HFFc6 (cell line): ENCODE measurements around the gene ADAM12. TPM values are rescaled to one million over a fixed set of nuclear protein-coding genes. Genes with fewer than 3 reads are reported as not detected.
A peak's percentile ranks its signal among the peaks of the same experiment; 100 is the strongest.

Experiments
- DNase-seq: peaks from one replicate; pipeline ENCODE4 v3.0.0-alpha.2; 2018
- H3K27ac Mint-ChIP-seq: 2 replicates; pipeline ENCODE4 v1.8.0; 2020; ENCODE audit warnings: mild to moderate bottlenecking, mixed read lengths
- H3K27me3 Mint-ChIP-seq: 2 replicates; pipeline ENCODE4 v1.8.0; 2021; ENCODE audit warnings: mild to moderate bottlenecking, moderate library complexity, mixed read lengths; ENCODE audit not compliant: insufficient read depth
- H3K36me3 Mint-ChIP-seq: 2 replicates; pipeline ENCODE4 v1.8.0; 2021; ENCODE audit warnings: low read depth, mixed read lengths
- H3K4me1 Mint-ChIP-seq: 2 replicates; pipeline ENCODE4 v1.8.0; 2020; ENCODE audit warnings: low read depth, mixed read lengths
- H3K4me3 Mint-ChIP-seq: 2 replicates; pipeline ENCODE4 v1.8.0; 2020; ENCODE audit warnings: mild to moderate bottlenecking, moderate library complexity, mixed read lengths
- H3K9me3 Mint-ChIP-seq: 2 replicates; pipeline ENCODE4 v1.8.0; 2020; ENCODE audit warnings: mild to moderate bottlenecking, mixed read lengths
- total RNA-seq, 6 experiments: library from RNA; stranded (reverse); fragmentation: NEBNext Ultra II Directional; extraction: Animal tissue kit (Norgen Biotek cat#: 25700); gene quantifications; 2 replicates in 1 of 6; 3 replicates in 5 of 6; pipeline ENCODE4 v1.2.3, GENCODE V29; 2021
- TF ChIP-seq, protein P1 (sequence below): fragments of 200-600 bp; sonication (generic); IDR thresholded peaks from 2 replicates; pipeline ENCODE4 v1.5.0; 2021; ENCODE audit warnings: antibody characterized with exemption, mild to moderate bottlenecking

The ADAM12 gene
- total RNA-seq, 6 experiments from 2014 or later = 7.5 to 12.5 (median 11.5) TPM

- peaks cover 21% of the 10 kb centered on the region for H3K4me1 Mint-ChIP-seq
- H3K36me3 Mint-ChIP-seq = peaks cover 6% of the 10 kb centered on the region; the same call in 1 of the 2 replicates
- H3K9me3 Mint-ChIP-seq = no peaks in the 10 kb centered on the region
- no peaks in the 10 kb centered on the region for H3K27me3 Mint-ChIP-seq
- H3K27ac Mint-ChIP-seq = no peak overlapping the region
- no peak overlapping the region for H3K4me3 Mint-ChIP-seq
- DNase-seq = no peak
- TF ChIP-seq, protein P1, sequence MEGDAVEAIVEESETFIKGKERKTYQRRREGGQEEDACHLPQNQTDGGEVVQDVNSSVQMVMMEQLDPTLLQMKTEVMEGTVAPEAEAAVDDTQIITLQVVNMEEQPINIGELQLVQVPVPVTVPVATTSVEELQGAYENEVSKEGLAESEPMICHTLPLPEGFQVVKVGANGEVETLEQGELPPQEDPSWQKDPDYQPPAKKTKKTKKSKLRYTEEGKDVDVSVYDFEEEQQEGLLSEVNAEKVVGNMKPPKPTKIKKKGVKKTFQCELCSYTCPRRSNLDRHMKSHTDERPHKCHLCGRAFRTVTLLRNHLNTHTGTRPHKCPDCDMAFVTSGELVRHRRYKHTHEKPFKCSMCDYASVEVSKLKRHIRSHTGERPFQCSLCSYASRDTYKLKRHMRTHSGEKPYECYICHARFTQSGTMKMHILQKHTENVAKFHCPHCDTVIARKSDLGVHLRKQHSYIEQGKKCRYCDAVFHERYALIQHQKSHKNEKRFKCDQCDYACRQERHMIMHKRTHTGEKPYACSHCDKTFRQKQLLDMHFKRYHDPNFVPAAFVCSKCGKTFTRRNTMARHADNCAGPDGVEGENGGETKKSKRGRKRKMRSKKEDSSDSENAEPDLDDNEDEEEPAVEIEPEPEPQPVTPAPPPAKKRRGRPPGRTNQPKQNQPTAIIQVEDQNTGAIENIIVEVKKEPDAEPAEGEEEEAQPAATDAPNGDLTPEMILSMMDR = peak; percentile 53
Observed at GRCh38 chr10:126097558-126098225, 290.6 kb downstream of the ADAM12 start.

DNA sequence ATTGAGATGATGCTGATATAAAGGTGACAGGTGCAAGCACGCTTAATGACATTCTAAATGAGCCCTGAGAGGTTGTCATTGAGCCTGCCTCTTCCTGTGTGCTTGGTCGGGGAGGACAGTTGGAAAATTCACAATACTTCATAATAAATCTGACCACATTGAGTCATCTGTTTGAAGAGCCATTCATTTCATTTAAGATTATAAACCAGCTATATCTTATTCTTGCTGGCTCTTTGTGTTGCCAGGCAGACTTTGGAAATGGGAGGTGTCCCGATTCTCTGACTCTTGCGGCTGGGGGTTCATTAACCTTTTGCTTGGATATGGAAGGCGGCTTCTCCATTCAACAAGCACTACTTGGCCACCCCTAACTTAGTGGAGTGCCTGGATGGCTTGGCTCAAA, 293.7 kb downstream of the ADAM12 start:
- peak; percentile 13 for DNase-seq
- peaks cover 4% of the 10 kb centered on the region; the same call in 1 of the 2 replicates for H3K9me3 Mint-ChIP-seq
- peaks cover 10% of the 10 kb centered on the region; the same call in 1 of the 2 replicates for H3K36me3 Mint-ChIP-seq
- peaks cover 47% of the 10 kb centered on the region for H3K4me1 Mint-ChIP-seq
- H3K4me3 Mint-ChIP-seq = no peak overlapping the region
- TF ChIP-seq, protein P1 = no peak
- no peak overlapping the region for H3K27ac Mint-ChIP-seq
- peaks cover 2% of the 10 kb centered on the region; the same call in 1 of the 2 replicates for H3K27me3 Mint-ChIP-seq

DNA sequence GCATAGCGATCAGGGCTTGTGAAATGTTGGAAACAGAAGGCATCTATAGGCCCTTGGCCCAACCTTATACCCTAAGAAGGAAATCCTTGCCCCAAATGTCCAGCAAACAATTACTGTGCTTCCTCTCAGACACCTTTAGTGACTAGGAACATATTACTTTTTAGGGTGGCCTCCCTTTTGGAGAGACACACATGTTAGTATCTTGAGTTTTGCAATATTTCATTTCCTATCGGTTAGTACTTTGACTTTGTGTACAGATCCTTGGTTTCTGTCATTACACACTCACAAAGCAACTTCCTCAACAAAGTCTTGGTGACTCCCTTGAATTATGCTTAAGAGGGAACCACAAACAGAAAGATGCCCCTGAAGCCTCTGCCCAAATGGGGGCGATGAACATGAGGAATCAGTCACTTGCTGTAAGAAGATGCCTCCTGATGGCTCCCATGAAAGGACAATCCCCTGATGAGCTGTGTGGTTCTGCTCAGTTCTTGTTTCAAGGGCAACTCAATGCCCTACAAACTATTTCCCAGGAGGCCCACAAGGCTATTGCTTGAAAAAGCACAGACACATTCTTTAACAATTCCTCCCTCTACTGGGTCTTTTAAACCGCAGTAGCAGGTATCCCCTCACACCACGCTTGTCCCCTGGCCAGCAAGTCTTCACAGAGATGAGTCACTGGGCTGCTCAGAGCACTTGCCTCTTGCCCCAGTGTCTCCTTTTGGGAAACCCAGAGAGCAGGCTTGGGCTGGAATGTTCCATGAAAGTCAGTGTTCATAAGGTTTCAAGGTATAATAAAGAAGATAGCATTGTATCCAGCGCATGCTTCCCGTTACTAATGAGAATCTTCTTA, 295.7 kb downstream of the ADAM12 start:
- Mint-ChIP-seq H3K9me3 (peaks cover 4% of the 10 kb centered on the region; the same call in 1 of the 2 replicates), H3K4me3 (no peak overlapping the region; the same call in 1 of the 2 replicates), H3K4me1 (peaks cover 64% of the 10 kb centered on the region), H3K27me3 (peaks cover 2% of the 10 kb centered on the region; the same call in 1 of the 2 replicates), H3K27ac (no peak overlapping the region), H3K36me3 (peaks cover 15% of the 10 kb centered on the region; the same call in 1 of the 2 replicates)
- TF ChIP-seq, protein P1 = no peak
- DNase-seq = no peak

DNA sequence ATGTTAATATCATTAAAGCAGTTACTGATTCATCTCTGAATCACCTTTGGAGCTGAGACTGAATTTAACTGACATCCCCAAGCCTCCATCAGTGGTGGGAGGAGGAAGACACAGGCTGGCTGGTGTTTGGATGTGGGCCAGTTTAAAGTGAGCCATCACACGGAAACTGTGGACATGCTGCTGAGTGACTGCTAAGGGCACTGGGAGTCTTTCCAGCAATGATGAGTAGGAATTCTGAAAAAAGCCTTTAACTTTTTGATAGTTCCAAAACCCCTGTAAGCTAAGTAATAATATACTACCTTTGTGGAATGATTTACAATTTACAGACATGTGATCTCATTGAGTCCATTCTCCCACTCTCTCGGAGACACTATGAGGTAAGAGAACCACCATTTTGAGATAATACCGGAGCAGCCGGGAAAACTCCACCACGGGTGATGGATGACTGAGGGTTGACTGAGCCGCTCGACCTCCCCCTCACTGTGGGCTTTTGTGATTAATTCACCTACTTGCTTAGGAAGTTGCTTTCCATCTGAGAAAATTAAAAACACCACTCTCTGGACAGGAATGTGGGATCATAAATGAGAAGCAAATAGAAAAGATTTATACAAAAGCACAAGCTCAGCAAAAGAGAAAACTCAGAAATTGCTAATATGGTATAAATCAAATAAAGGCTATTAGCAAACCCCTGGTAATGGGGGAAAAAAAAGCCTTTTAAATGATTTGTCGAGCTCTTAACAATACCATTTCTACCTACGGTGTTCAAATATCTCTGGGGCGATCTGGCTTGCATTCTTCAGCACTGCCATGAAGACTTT, 297.2 kb downstream of the ADAM12 start:
- peak overlapping the region; percentile 73 for H3K4me3 Mint-ChIP-seq
- H3K4me1 Mint-ChIP-seq = peaks cover 68% of the 10 kb centered on the region
- peaks cover 4% of the 10 kb centered on the region; the same call in 1 of the 2 replicates for H3K9me3 Mint-ChIP-seq
- TF ChIP-seq, protein P1 = no peak
- peak; percentile 96 for DNase-seq
- peak overlapping the region; percentile 89 for H3K27ac Mint-ChIP-seq
- peaks cover 15% of the 10 kb centered on the region; the same call in 1 of the 2 replicates for H3K36me3 Mint-ChIP-seq
- peaks cover 2% of the 10 kb centered on the region; the same call in 1 of the 2 replicates for H3K27me3 Mint-ChIP-seq

DNA sequence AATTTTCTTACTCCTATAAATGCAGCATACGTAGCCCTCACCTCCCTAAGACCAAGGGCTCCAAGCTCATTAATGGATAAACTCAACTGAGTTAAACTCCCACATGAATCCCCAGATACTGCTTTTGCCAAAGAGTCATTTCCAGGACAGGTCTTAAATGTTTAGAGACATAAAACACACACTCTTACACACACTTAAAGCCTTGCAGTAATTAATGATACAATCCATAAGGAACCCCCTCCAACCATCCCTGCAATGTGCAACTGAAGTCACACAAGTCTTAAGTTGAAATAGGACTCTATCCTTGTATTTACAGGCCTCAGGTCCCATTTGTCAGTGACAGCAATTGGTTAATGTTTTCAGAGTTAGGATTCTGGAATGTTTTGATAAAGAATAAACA, 297.8 kb downstream of the ADAM12 start:
- H3K4me1 Mint-ChIP-seq = peaks cover 68% of the 10 kb centered on the region
- H3K9me3 Mint-ChIP-seq = peaks cover 4% of the 10 kb centered on the region; the same call in 1 of the 2 replicates
- H3K4me3 Mint-ChIP-seq = peak overlapping the region; percentile 73; the same call in 1 of the 2 replicates
- H3K27ac Mint-ChIP-seq = peak overlapping the region; percentile 89
- H3K27me3 Mint-ChIP-seq = peaks cover 2% of the 10 kb centered on the region; the same call in 1 of the 2 replicates
- TF ChIP-seq, protein P1 = no peak
- DNase-seq = no peak
- peaks cover 15% of the 10 kb centered on the region; the same call in 1 of the 2 replicates for H3K36me3 Mint-ChIP-seq
